ENCODE results near the gene GNGT1. TPM values are rescaled to one million over a fixed set of nuclear protein-coding genes. Genes with fewer than 3 reads are reported as not detected.

GNGT1 gene
- total and polyA plus RNA-seq, 2 of the 8 experiments (the other 6 are each of a cell fraction or from before 2014, with no cell fraction given), result 0.26 TPM; not detected in 1

DNA sequence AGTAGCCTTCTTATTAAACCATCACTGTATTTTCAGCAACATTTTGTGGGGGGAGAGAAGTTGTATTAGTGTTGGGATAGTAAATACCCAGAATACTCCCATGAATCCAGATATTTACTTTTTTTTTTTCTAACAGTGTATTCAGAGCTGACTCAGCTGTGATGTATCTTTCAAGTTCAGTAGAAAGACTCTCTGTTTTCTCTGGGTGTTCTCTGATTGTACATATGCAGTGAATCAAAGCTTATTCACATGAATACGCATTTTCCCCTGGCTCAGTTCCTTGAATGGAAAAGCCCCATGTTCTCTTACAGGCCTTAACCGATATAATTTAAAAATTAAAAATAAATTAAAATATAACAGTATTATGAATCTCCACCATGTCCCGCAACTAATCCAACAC is 17.1 kb upstream of the GNGT1 start:
- Histone ChIP-seq H3K18ac (ENCODE audit: extremely low read depth, low read length) (no peak overlapping the region), H4K91ac (replicated peaks; ENCODE audit: insufficient read length, low read length) (no peak overlapping the region), H2BK20ac (ENCODE audit: low read length) (no peak overlapping the region), H3K4me3 (ENCODE audit: extremely low read depth in 1 of 4, insufficient read depth in 2 of 4, low read depth in 3 of 4, low read length in 4 of 4) (peak overlapping the region in 1 of 4 experiments; percentile 74; a peak in 2 of 8 replicates), H3K79me1 (ENCODE audit: low read depth, low read length) (no peaks in the 10 kb centered on the region), H3K23ac (ENCODE audit: insufficient read length) (no peak overlapping the region), H2BK12ac (ENCODE audit: low read depth, low read length) (no peak overlapping the region), H2AK5ac (ENCODE audit: low read depth, low read length) (no peak overlapping the region), H3K79me2 (ENCODE audit: control insufficient read depth in 1 of 2, insufficient read depth in 2 of 2, low read length in 2 of 2) (no peaks in the 10 kb centered on the region), H3K9me3 (ENCODE audit: insufficient read depth in 2 of 2, low read depth in 1 of 2, low read length in 1 of 2) (no peaks in the 10 kb centered on the region), H3K27me3 (replicated peaks in 1 of 4; ENCODE audit: control insufficient read depth in 3 of 4, extremely low read depth in 1 of 4, insufficient read depth in 3 of 4, low read length in 3 of 4) (peaks cover 0 to 25% (median 6%) of the 10 kb centered on the region in 4 experiments; a peak in 5 of 7 replicates), H3K4me2 (ENCODE audit: insufficient read depth in 1 of 2, low read depth in 2 of 2, low read length in 2 of 2) (peak overlapping the region in 1 of 2 experiments; percentile 66; a peak in 1 of 4 replicates), H3K36me3 (ENCODE audit: control insufficient read depth in 2 of 4, insufficient read depth in 4 of 4, low read length in 3 of 4) (no peaks in the 10 kb centered on the region), H3K9ac (replicated peaks in 1 of 4; ENCODE audit: extremely low read depth in 1 of 4, low read depth in 3 of 4, low read length in 3 of 4) (no peak overlapping the region), H3K14ac (ENCODE audit: insufficient read length) (no peak overlapping the region), H3K27ac (ENCODE audit: low read depth, low read length) (no peak overlapping the region), H2BK5ac (ENCODE audit: low read depth, low read length) (no peak overlapping the region), H2BK120ac (replicated peaks; ENCODE audit: low read depth, low read length) (no peak overlapping the region), H3K4me1 (replicated peaks in 1 of 4; ENCODE audit: control insufficient read depth in 3 of 4, insufficient read depth in 4 of 4, low read length in 3 of 4) (no peaks in the 10 kb centered on the region), H3K23me2 (ENCODE audit: low read depth, low read length) (peaks cover 6% of the 10 kb centered on the region; the same call in 1 of the 2 replicates), H3K56ac (replicated peaks; ENCODE audit: insufficient read length, low read depth, low read length) (no peak overlapping the region), H2AFZ (ENCODE audit: low read length) (no peak overlapping the region), H4K5ac (ENCODE audit: insufficient read length, low read depth, low read length) (no peak overlapping the region), H4K8ac (ENCODE audit: extremely low read depth, insufficient read depth, low read length) (no peak overlapping the region), H3K4ac (replicated peaks; ENCODE audit: insufficient read length, low read depth, low read length) (no peak overlapping the region), H2BK15ac (ENCODE audit: low read length) (no peak overlapping the region), H4K20me1 (replicated peaks in 1 of 2; ENCODE audit: control insufficient read depth in 1 of 2, insufficient read depth in 2 of 2, low read length in 2 of 2) (no peaks in the 10 kb centered on the region)
- FAIRE-seq (no peak), DNase-seq (ENCODE audit: low read depth in 1 of 2, low spot score in 2 of 2) (no peak)
- ChIA-PET POLR2A (ENCODE audit: partially characterized antibody) (interaction anchor here (0.9 kb wide), 1 partner anchor 244 kb away, joined by 3 read pairs; no protein-coding TSS in a partner anchor), CTCF (ENCODE audit: partially characterized antibody) (interaction anchor here (0.9 to 6.3 kb wide), 10 partner anchors 13 to 415 kb away, joined by 3 to 47 read pairs (median 3); no protein-coding TSS in a partner anchor)
- WGBS, 2 experiments (ENCODE audit: extremely low coverage in 1 of 2, insufficient coverage in 1 of 2, insufficient read length in 1 of 2, insufficient replicate concordance in 2 of 2, low coverage in 1 of 2, low lambda C conversion rate in 2 of 2, missing lambda C conversion rate in 1 of 2), result 94% methylated on average over 3 of the region's 3 CpGs; no CpG with 5 or more reads in 1 of the 2 experiments
- TF ChIP-seq TCF12 (IDR thresholded peaks at IDR 0.05; ENCODE audit: low read depth, low read length), result no peak
- TF ChIP-seq, protein P1, sequence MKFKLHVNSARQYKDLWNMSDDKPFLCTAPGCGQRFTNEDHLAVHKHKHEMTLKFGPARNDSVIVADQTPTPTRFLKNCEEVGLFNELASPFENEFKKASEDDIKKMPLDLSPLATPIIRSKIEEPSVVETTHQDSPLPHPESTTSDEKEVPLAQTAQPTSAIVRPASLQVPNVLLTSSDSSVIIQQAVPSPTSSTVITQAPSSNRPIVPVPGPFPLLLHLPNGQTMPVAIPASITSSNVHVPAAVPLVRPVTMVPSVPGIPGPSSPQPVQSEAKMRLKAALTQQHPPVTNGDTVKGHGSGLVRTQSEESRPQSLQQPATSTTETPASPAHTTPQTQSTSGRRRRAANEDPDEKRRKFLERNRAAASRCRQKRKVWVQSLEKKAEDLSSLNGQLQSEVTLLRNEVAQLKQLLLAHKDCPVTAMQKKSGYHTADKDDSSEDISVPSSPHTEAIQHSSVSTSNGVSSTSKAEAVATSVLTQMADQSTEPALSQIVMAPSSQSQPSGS (IDR thresholded peaks at IDR 0.05; ENCODE audit: low read length), result no peak
- no peak for TF ChIP-seq GABPA (IDR thresholded peaks at IDR 0.05; ENCODE audit: borderline replicate concordance, insufficient read depth, low read length)
- TF ChIP-seq POLR2AphosphoS5 (IDR thresholded peaks at IDR 0.05; ENCODE audit: low read depth, low read length), result no peak
- no peak for TF ChIP-seq CTBP2 (IDR thresholded peaks at IDR 0.05; ENCODE audit: borderline replicate concordance, insufficient read depth, insufficient read length, low read length)
- TF ChIP-seq SUZ12 (IDR thresholded peaks at IDR 0.05; ENCODE audit: low read length), result no peak
- TF ChIP-seq FOSL1 (IDR thresholded peaks at IDR 0.05; ENCODE audit: insufficient read depth, low read depth, low read length), result no peak
- TF ChIP-seq EZH2 (IDR thresholded peaks at IDR 0.05; ENCODE audit: low read depth, low read length, severe bottlenecking), result no peak
- TF ChIP-seq, protein P2, sequence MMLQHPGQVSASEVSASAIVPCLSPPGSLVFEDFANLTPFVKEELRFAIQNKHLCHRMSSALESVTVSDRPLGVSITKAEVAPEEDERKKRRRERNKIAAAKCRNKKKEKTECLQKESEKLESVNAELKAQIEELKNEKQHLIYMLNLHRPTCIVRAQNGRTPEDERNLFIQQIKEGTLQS (IDR thresholded peaks at IDR 0.05; ENCODE audit: insufficient read depth, low read depth, low read length), result no peak
